Measurements from ENCODE around the gene APBB1.

DNA sequence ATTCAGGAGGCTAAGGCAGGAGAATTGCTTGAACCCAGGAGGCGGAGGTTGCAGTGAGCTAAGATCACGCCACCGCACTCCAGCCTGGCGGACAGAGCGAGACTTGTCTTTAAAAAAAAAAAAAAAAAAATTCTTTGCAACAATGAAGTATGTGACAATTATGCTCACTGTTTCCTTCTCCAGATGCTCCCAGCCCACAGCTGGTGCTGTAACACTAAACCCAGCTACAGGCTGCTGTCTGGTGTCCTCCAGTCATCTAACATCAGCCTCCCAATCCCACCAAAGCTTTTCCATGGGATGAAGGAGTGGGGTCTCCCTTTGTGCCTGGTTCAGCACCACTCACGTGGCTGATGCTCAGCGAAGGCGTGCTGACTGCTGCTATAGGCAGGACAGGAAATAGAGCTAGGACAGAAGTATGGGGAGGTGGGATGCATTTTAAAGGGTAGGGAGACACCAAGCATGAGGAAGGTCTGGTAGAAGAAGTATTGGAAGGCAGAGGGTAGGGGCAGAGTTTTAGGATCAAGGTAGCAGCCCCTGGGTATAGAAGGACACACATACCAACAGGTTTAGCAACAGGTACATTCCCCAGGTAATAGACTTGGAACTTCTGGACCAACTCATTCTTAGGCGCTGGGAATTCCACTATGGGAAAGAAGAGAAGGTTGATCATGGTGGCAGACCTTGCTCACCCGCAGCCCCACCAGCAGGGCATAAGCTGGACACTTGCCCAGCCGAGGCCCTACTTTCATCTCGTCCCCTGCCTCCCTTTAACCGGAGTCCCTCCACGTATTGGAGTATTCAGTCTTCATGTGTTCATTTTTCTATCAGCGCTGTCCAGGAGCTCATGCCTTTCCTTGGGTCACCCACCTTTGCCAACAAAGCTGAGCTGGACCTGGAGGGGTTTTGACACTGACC, 18.2 kb downstream of the APBB1 start:
- TF ChIP-seq GATA1 (IDR thresholded peaks at IDR 0.05; ENCODE audit: low read depth, low read length) (no peak), POLR2A (IDR thresholded peaks at IDR 0.05; ENCODE audit: low read length) (no peak)
